Measurements from ENCODE around the gene GPR32. TPM values are rescaled to one million over a fixed set of nuclear protein-coding genes. Genes with fewer than 3 reads are reported as not detected.

The GPR32 gene
- total and polyA plus RNA-seq, 2 donors (not counting 1 experiment from before 2014, with no cell fraction given), result not detected

GRCh38 chr19:50792272-50793250, 22.3 kb downstream of the GPR32 start:
- Histone ChIP-seq H3K9me3 (ENCODE audit: control extremely low read depth in 1 of 3, control insufficient read depth in 2 of 3, insufficient read depth in 1 of 3, low read length in 2 of 3) (no peaks in the 10 kb centered on the region), H3K9ac (ENCODE audit: low read length) (no peak overlapping the region), H3K27me3 (replicated peaks in 1 of 4; ENCODE audit: control extremely low read depth in 1 of 4, control insufficient read depth in 3 of 4, insufficient read depth in 4 of 4, low read length in 3 of 4) (no peaks in the 10 kb centered on the region), H3K79me2 (ENCODE audit: control insufficient read depth, insufficient read depth, low read length) (no peaks in the 10 kb centered on the region), H3K4me2 (replicated peaks; ENCODE audit: low read depth, low read length, poor library complexity, severe bottlenecking) (no peak overlapping the region), H4K20me1 (ENCODE audit: control insufficient read depth, insufficient read depth, low read length, poor library complexity, severe bottlenecking) (no peaks in the 10 kb centered on the region), H3K4me3 (ENCODE audit: control extremely low read depth in 1 of 5, extremely low read depth in 1 of 5, insufficient read depth in 1 of 5, low read depth in 2 of 5, low read length in 4 of 5) (no peak overlapping the region), H2AFZ (ENCODE audit: insufficient read depth, low read depth, low read length, poor library complexity, severe bottlenecking) (no peak overlapping the region), H3K36me3 (replicated peaks in 1 of 2; ENCODE audit: control extremely low read depth in 1 of 2, control insufficient read depth in 1 of 2, extremely low read depth in 1 of 2, insufficient read depth in 2 of 2, low read length in 1 of 2) (peaks cover 0 to 12% of the 10 kb centered on the region in 2 experiments), H3K27ac (ENCODE audit: low read length in 2 of 2) (no peak overlapping the region), H3K4me1 (ENCODE audit: control insufficient read depth in 2 of 2, insufficient read depth in 2 of 2, low read length in 2 of 2) (peaks cover 4 to 6% of the 10 kb centered on the region in 2 donors)
- intact Hi-C loops (cut with micrococcal nuclease), result no loop called here
- no peak for ATAC-seq (ENCODE audit: low read depth)
- 90% methylated on average over 7 of the region's 13 CpGs for WGBS (ENCODE audit: insufficient coverage)
- Mint-ChIP-seq H3K27me3 (peaks cover 5% of the 10 kb centered on the region), H3K27ac (no peak overlapping the region), H3K4me3 (no peak overlapping the region), H3K4me1 (peaks cover 10% of the 10 kb centered on the region), H3K9me3 (ENCODE audit: insufficient read depth) (no peaks in the 10 kb centered on the region)
- POLR2A ChIA-PET, result interaction anchor here (0.6 to 1.0 kb wide), 4 partner anchors 11 to 441 kb away, joined by 3 to 5 read pairs (median 3); no protein-coding TSS in a partner anchor
- TF ChIP-seq EZH2 (IDR thresholded peaks at IDR 0.05; ENCODE audit: borderline replicate concordance, insufficient read depth, low read depth, low read length, poor library complexity, severe bottlenecking) (no peak), CTCF (IDR thresholded peaks at IDR 0.05) (no peak)
- CTCF ChIA-PET, result interaction anchor here (2.1 to 5.1 kb wide), 2 partner anchors 9 to 130 kb away, joined by 8 to 29 read pairs; no protein-coding TSS in a partner anchor
- no peak for DNase-seq
